Rectal smooth muscle tissue (tissue), 1 donor: ENCODE results near the gene ERRFI1.
"Not testable (repeated sequence)": the region's sequence is repeated elsewhere in the genome, so short reads cannot be mapped to it uniquely, and the experiment has no call there.

Source experiments
- H3K27ac ChIP-seq: one replicate; pipeline ENCODE4 v1.7.0; 2013; ENCODE audit warnings: low read depth, low read length, inconsistent platforms
- H3K27me3 ChIP-seq: one replicate; pipeline ENCODE4 v1.7.0; 2013; ENCODE audit warnings: low read length; ENCODE audit not compliant: control insufficient read depth, insufficient read depth
- H3K36me3 ChIP-seq: one replicate; pipeline ENCODE4 v1.7.0; 2013; ENCODE audit warnings: low read length; ENCODE audit not compliant: control insufficient read depth, insufficient read depth
- H3K4me1 ChIP-seq: one replicate; pipeline ENCODE4 v1.7.0; 2013; ENCODE audit warnings: low read length; ENCODE audit not compliant: control insufficient read depth, insufficient read depth
- H3K4me3 ChIP-seq: one replicate; pipeline ENCODE4 v1.7.0; 2013; ENCODE audit warnings: low read length
- H3K9ac ChIP-seq: one replicate; pipeline ENCODE4 v1.7.0; 2013; ENCODE audit warnings: low read length

The ERRFI1 gene

GRCh38 chr1:8059161-8059622, 33.1 kb upstream of the ERRFI1 start:
- no peak overlapping the region for H3K4me3 ChIP-seq
- no peak overlapping the region for H3K27ac ChIP-seq
- H3K9ac ChIP-seq = no peak overlapping the region
- no peaks in the 10 kb centered on the region for H3K36me3 ChIP-seq
- peaks cover 11% of the 10 kb centered on the region for H3K4me1 ChIP-seq
- no peaks in the 10 kb centered on the region for H3K27me3 ChIP-seq

- not testable (repeated sequence) for H3K36me3 ChIP-seq, H3K9ac ChIP-seq, H3K27me3 ChIP-seq, H3K4me1 ChIP-seq, H3K27ac ChIP-seq, H3K4me3 ChIP-seq
Observed at GRCh38 chr1:8057779-8058178, 31.7 kb upstream of the ERRFI1 start.

- Histone ChIP-seq H3K36me3 (no peaks in the 10 kb centered on the region), H3K27me3 (no peaks in the 10 kb centered on the region), H3K9ac (no peak overlapping the region), H3K27ac (no peak overlapping the region), H3K4me1 (peaks cover under 1% of the 10 kb centered on the region), H3K4me3 (no peak overlapping the region)
Observed at GRCh38 chr1:8055973-8056372, 29.9 kb upstream of the ERRFI1 start.

GRCh38 chr1:8053878-8054567, 27.9 kb upstream of the ERRFI1 start:
- Histone ChIP-seq H3K27me3 (no peaks in the 10 kb centered on the region), H3K9ac (no peak overlapping the region), H3K27ac (no peak overlapping the region), H3K36me3 (no peaks in the 10 kb centered on the region), H3K4me3 (no peak overlapping the region), H3K4me1 (no peaks in the 10 kb centered on the region)

- Histone ChIP-seq H3K9ac (no peak overlapping the region), H3K4me3 (no peak overlapping the region), H3K36me3 (no peaks in the 10 kb centered on the region), H3K27me3 (no peaks in the 10 kb centered on the region), H3K4me1 (no peaks in the 10 kb centered on the region), H3K27ac (no peak overlapping the region)
Observed at GRCh38 chr1:8051650-8052049, 25.5 kb upstream of the ERRFI1 start.

- not testable (repeated sequence) for H3K9ac ChIP-seq, H3K27ac ChIP-seq, H3K27me3 ChIP-seq, H3K4me1 ChIP-seq, H3K36me3 ChIP-seq, H3K4me3 ChIP-seq
Observed at GRCh38 chr1:8049229-8049628, 23.1 kb upstream of the ERRFI1 start.

- no peak overlapping the region for H3K9ac ChIP-seq
- H3K27me3 ChIP-seq = no peaks in the 10 kb centered on the region
- H3K27ac ChIP-seq = peak overlapping the region; percentile 37
- H3K4me3 ChIP-seq = no peak overlapping the region
- H3K4me1 ChIP-seq = no peaks in the 10 kb centered on the region
- no peaks in the 10 kb centered on the region for H3K36me3 ChIP-seq
Observed at GRCh38 chr1:8047686-8048445, 21.8 kb upstream of the ERRFI1 start.

GRCh38 chr1:8047112-8047511, 21.0 kb upstream of the ERRFI1 start:
- Histone ChIP-seq H3K27me3 (no peaks in the 10 kb centered on the region), H3K36me3 (no peaks in the 10 kb centered on the region), H3K27ac (peak overlapping the region; percentile 37), H3K4me3 (no peak overlapping the region), H3K4me1 (no peaks in the 10 kb centered on the region), H3K9ac (no peak overlapping the region)

GRCh38 chr1:8046391-8046790, 20.3 kb upstream of the ERRFI1 start:
- Histone ChIP-seq H3K36me3 (no peaks in the 10 kb centered on the region), H3K4me3 (no peak overlapping the region), H3K27ac (no peak overlapping the region), H3K4me1 (no peaks in the 10 kb centered on the region), H3K27me3 (no peaks in the 10 kb centered on the region), H3K9ac (no peak overlapping the region)

- Histone ChIP-seq H3K9ac (no peak overlapping the region), H3K27me3 (no peaks in the 10 kb centered on the region), H3K4me3 (no peak overlapping the region), H3K36me3 (no peaks in the 10 kb centered on the region), H3K27ac (peak overlapping the region; percentile 54), H3K4me1 (no peaks in the 10 kb centered on the region)
Observed at GRCh38 chr1:8043621-8044020, 17.5 kb upstream of the ERRFI1 start.

GRCh38 chr1:8042134-8042533, 16.0 kb upstream of the ERRFI1 start:
- Histone ChIP-seq H3K4me3 (no peak overlapping the region), H3K27ac (no peak overlapping the region), H3K27me3 (no peaks in the 10 kb centered on the region), H3K4me1 (no peaks in the 10 kb centered on the region), H3K36me3 (no peaks in the 10 kb centered on the region), H3K9ac (no peak overlapping the region)

- Histone ChIP-seq H3K9ac (no peak overlapping the region), H3K4me3 (no peak overlapping the region), H3K36me3 (no peaks in the 10 kb centered on the region), H3K4me1 (no peaks in the 10 kb centered on the region), H3K27me3 (no peaks in the 10 kb centered on the region), H3K27ac (peak overlapping the region; percentile 51)
Observed at GRCh38 chr1:8040586-8040985, 14.5 kb upstream of the ERRFI1 start.

- Histone ChIP-seq H3K4me1 (no peaks in the 10 kb centered on the region), H3K27ac (no peak overlapping the region), H3K27me3 (no peaks in the 10 kb centered on the region), H3K4me3 (no peak overlapping the region), H3K9ac (no peak overlapping the region), H3K36me3 (no peaks in the 10 kb centered on the region)
Observed at GRCh38 chr1:8039071-8039470, 13.0 kb upstream of the ERRFI1 start.
